GM12892 (cell line): ENCODE data around the gene KCTD1.

ENCODE experiments used
- DNase-seq: peaks from one replicate; pipeline ENCODE4 v3.0.0; 2011; ENCODE audit not compliant: insufficient read length
- FAIRE-seq: peaks from 2 replicates; lab custom pipeline; 2011; peaks lifted over from hg19 to GRCh38; lab: Jason Lieb, UNC
- POLR2A ChIP-seq: IDR thresholded peaks from 2 replicates; pipeline ENCODE4 v1.6.1; 2011; ENCODE audit warnings: low read depth, low read length, control low read depth
- POLR2AphosphoS5 ChIP-seq: IDR thresholded peaks from 2 replicates; pipeline ENCODE4 v1.6.1; 2011; ENCODE audit warnings: low read depth, low read length, control low read depth
- TAF1 ChIP-seq: IDR thresholded peaks from 2 replicates; pipeline ENCODE4 v1.6.1; 2011; ENCODE audit warnings: low read depth, mild to moderate bottlenecking, control low read depth, low read length, borderline replicate concordance

Gene KCTD1

DNA sequence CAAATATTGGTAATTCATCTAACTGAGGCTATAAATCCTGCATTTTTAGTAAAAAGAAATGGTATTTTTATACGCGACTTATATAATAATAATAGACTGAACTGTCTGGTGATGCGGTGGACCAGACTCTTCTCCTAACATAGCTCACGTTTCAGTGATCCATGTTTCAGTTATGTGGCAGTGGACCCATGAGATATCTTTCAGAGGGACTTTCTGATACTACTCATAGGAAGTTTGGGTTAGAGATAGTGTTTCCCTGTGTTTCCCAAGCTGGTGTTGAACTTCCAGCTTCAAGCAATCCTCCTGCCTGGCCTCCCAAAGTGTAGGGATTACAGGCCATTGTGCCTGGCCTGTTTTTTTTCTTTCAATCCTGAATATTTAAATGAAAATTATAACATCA is 59.2 kb downstream of the KCTD1 start:
- FAIRE-seq (no peak), DNase-seq (no peak)

DNA sequence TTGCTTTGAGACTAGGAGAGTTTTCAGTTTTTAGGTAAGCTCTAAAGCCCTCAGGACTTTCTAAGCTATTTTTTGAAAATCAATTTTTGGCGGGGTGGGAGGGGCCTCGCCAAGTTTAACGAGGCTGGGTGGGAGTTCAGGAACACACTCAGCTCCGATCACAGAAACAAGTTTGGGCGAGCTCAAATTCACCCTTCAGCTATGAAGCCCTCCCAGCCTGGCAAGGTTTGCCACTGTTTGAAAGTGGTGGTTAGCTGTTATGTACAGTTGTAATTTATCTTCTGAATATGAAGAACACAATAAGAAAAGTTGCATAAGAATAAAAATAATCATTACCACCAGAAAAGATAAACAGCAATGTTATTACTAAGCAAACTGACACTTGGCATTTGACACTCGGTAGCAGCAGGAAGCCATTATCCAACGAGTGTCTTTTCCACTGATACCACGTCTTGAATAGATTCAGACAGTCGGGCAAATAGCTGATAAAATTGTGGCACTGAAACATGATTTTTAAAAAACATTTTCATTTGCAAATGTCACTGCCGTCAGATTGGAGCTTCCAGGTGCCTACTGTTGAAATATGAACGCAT is 59.8 kb downstream of the KCTD1 start:
- no peak for TF ChIP-seq TAF1
- no peak for TF ChIP-seq POLR2AphosphoS5
- TF ChIP-seq POLR2A = no peak
- DNase-seq (no peak), FAIRE-seq (no peak)

More for the DNA sequence above, 59.2 kb downstream of the KCTD1 start:
- TF ChIP-seq POLR2A (no peak), TAF1 (no peak), POLR2AphosphoS5 (no peak)

DNA sequence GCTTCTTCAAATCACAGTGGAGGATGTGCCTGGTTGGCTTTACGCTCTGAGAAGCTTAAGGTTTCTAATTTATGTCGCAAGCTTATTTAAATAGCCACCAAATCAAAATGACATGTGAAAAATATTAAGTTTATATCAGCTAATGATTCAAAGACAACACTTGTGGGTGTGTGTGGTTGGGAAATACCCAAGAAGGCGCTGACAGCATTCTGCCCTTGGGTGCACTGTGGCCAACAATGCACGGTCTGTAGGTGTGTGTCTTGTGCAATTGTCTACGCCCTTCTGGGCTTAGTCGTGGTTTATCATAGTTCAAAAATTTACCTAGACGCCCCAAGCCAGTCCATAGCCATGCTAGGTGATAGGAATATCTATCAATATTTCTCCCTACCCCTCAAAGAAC is 60.9 kb downstream of the KCTD1 start:
- DNase-seq (no peak), FAIRE-seq (no peak)
- TF ChIP-seq TAF1 (no peak), POLR2AphosphoS5 (no peak), POLR2A (no peak)

DNA sequence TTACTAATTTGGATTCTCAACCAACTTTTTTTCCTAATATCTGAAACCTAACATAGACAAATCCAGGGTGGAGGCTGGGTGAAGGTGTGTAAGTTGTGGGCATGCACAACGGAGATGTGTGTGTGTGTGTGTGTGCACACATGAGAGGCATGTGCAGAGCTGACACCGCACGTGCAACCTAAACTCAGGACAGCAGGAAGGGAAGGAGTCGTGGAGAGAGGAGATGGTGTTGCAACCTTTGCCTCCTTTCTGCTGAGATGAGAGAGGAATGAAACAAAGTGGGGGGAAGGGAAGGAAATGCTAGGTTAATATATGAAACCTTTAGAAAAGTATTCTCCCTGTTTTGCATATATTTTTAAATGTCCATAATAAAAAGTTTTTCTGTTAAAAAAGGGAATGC is 64.7 kb downstream of the KCTD1 start:
- TF ChIP-seq POLR2AphosphoS5 (no peak), TAF1 (no peak), POLR2A (no peak)
- no peak for FAIRE-seq
- DNase-seq = no peak

DNA sequence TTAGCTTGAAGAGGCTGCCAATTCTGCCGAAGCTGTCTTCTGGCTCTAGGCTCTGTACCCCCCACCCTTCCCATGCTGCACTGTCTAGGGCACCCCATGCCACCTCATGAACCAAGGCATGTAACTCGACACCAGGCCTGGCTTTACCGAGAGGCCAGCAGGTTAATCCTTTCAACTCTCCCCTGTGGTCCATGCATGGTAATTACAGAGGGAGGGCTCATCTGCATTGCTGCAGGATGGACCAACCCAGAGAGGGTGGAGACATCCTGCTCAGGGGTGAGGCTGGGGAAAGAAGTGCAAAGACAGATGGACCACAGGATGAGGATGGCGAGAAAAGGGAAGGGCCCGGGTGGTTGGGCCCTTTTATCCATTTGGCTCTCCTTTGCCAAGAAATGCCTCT is 65.8 kb downstream of the KCTD1 start:
- no peak for FAIRE-seq
- no peak for DNase-seq
- TF ChIP-seq POLR2A = no peak
- no peak for TF ChIP-seq TAF1
- TF ChIP-seq POLR2AphosphoS5 = no peak

DNA sequence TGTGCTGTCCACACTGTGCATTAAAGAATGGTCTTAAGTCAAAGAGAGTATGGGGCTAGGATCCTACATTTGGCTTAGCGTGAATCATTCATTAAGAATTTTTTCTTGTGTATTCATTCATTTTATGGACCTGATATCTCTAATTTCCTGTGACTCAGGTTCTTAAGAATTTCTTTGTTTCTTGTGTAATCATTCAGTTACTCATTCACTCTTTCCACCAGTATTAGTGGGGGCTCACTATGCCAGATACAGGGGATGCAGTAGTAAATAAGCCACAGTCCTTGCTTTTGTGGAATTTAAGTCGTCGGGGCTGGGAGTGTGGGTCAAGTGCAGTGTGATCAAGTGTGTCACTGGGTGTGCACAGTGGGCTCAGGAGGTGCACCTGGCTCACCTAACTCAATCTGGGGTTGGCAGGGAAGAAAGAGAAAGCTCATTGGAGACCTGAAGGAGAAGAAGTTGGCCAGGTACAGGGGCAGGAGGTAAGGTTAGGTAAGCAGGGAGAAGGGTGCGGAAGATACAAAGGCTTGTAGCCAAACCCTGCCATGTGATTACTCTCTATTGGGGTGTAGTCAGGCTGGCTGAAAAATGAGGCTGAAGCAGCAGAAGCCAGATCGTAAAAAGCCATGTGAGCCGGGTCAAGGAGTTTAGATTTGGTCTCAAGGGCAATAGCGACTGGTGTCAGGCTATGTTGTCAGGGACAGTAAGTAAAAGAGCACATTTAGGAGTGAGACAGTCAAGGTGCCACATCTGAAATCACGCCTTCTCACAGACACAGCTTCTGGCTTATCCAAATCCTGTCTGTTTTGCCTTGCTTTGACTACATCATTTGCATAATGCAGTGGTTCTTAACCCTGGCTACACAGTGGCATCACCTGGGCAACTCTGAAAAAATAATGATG is 67.2 kb downstream of the KCTD1 start:
- DNase-seq (no peak), FAIRE-seq (no peak)
- no peak for TF ChIP-seq TAF1
- TF ChIP-seq POLR2AphosphoS5 = no peak
- TF ChIP-seq POLR2A = no peak

DNA sequence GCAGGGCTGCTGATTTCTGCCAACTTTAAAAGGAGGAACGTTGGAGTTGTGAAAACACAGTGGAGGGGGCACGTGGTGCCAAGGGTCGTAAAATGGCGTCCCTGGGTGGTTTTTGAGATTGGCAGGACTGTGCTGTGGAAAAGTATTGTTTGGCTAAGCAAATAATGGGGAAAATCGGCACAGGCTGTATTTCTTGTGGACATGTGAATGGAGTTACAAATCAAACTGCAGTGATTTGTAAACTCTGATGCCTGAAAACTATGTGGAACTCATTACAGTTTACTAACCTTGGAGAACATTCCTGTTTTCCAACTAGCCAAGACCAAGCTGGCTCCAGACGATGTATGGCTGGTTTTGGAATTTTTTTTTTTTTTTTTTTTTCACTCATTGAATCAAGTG is 68.7 kb downstream of the KCTD1 start:
- no peak for FAIRE-seq
- TF ChIP-seq POLR2AphosphoS5 (no peak), TAF1 (no peak), POLR2A (no peak)
- DNase-seq = no peak

DNA sequence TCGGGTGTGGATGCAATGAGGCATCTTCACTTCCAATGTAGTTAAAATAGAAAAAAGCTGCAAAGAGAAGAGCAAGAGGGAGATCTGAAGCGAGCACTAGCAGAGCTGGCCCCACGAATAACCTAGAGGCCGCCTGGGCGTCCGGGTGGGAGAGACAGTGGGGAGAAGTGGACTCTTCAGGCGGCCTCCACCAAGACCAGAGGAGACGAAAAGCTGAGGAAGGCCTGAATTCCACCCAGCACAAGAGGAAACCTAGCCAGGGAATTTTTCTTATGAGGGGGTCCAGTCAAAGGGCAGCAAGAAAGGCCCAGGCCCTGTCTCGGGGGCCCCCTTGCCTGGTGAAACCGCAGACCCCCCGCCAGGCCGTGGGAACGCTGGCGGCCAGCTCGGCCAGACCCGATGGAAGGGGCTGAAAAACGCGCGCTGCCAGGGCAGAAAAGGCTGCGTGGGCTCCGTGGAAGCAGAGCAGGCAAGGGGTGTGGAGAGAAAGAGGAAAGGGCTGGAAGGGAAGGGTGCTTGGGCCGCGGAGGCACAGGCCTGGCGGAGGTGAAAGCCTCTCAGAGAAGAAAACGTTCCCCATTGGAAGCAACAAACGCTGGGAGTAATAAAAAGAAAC is 69.2 kb downstream of the KCTD1 start:
- no peak for DNase-seq
- TF ChIP-seq TAF1 (no peak), POLR2A (no peak), POLR2AphosphoS5 (no peak)
- FAIRE-seq = no peak

DNA sequence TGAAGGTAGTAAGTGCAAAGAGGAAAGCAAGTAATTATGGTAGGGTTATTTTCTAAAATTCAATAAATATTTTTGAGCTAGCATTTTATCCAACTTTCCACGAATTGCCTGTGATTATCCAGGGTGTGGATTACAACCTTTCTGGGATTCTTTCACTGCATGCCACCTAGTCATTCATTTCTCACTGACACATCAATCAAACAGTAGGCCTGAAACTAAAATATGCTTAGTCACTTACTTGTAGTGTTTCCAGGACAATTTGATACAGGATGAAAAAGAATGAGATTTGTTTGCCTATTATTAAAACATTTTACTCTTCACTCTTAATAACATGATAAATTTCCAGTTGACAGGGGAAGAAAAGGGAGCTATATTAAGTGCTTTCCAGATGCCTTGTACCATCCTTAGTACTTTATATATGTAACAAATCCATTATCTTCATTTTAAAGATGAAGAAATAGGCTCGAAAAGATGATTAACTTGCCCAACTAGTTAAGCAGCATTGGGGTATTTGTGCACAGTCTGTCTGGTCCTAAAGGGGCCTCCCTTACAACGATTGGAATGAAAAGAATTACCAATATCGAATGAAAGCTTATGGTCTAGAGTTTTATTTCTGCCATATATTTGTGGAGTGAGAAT is 70.4 kb downstream of the KCTD1 start:
- TF ChIP-seq POLR2A = no peak
- TF ChIP-seq TAF1 = no peak
- no peak for TF ChIP-seq POLR2AphosphoS5
- DNase-seq (no peak), FAIRE-seq (no peak)

DNA sequence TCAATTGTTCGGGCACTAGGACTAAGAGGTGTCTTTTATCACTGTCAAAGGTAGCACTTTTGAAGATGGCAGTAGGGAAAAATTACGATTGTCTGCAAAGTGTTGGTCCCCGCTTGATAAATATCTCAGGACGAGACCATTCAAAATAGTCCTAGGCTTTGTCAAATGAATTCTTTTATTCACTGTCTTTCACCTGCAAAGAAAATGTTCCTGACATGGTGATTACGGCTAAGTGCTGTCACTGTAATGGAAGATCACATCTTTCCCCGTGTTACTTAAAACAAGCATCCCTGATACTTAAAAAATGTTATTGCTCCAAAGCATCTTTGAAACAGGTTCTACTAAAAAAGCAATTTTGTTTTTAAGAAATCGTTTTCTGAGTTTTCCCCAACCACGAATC is 71.7 kb downstream of the KCTD1 start:
- TF ChIP-seq TAF1 = no peak
- no peak for TF ChIP-seq POLR2A
- no peak for TF ChIP-seq POLR2AphosphoS5
- DNase-seq (no peak), FAIRE-seq (no peak)

DNA sequence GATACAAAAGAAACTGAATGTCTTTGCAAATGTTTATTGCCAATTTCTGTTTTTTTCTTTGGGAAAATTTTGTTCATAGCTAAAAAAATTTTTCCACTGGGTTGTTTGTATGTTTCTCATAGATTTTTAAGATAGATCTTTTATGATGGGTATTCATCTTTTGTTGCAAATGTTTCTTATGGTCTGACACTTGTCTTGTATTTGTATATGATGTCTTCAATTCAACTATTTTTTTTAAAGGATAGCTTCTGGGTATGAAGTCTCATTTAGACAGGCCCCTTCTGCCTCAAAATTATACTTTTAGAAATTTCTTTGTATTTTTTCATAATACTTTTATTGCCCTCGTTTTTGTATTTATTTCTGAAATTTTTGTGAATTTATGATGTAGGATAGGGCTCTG is 73.8 kb downstream of the KCTD1 start:
- FAIRE-seq (no peak), DNase-seq (no peak)
- TF ChIP-seq POLR2A = no peak
- no peak for TF ChIP-seq TAF1
- no peak for TF ChIP-seq POLR2AphosphoS5

DNA sequence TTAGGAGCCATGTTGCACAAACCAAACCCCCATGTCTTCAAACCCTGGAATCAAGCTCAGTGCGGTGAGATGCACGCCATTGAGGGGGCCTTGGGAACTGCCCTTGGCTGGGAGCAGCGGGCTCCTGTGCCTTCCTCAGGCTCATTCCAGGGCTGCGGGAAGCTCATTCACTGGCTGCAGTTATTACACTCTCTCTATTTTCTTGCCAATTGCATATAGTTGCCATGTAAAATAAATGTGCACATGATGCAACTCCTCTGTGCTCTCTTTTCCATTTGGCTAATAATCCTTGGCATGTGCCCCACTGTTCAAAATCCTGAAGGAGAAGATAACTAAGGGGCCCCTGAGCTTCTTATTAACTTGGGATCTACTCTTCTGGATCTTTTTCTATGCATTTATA is 74.7 kb downstream of the KCTD1 start:
- no peak for FAIRE-seq
- TF ChIP-seq POLR2A = no peak
- no peak for TF ChIP-seq POLR2AphosphoS5
- no peak for TF ChIP-seq TAF1

More for the DNA sequence above, 74.7 kb downstream of the KCTD1 start:
- no peak for DNase-seq
